OCI-LY1 (cell line): ENCODE results near the gene RNASEH2C.
"Not testable (repeated sequence)": the region's sequence is repeated elsewhere in the genome, so short reads cannot be mapped to it uniquely, and the experiment has no call there.

ENCODE experiments used
- H2AFZ ChIP-seq: fragments of 200-600 bp; sonication (generic), shearing (Covaris generic); 2 replicates; pipeline ENCODE4 v1.6.0; 2014; ENCODE audit warnings: antibody characterized with exemption, mild to moderate bottlenecking, low read length
- H3F3A ChIP-seq: fragments of 200-600 bp; sonication (generic), shearing (Covaris generic); 2 replicates; pipeline ENCODE4 v1.6.0; 2014; ENCODE audit warnings: mild to moderate bottlenecking, antibody characterized with exemption, low read length, moderate library complexity; ENCODE audit not compliant: insufficient read depth
- H3K27ac ChIP-seq: fragments of 200-600 bp; sonication (generic); 2 replicates; pipeline ENCODE4 v1.5.1; 2014; ENCODE audit warnings: low read length, mixed run types, mild to moderate bottlenecking, low read depth; ENCODE audit not compliant: poor library complexity, severe bottlenecking
- H3K27me3 ChIP-seq: fragments of 200-600 bp; sonication (generic); 2 replicates; pipeline ENCODE4 v1.6.0; 2014; ENCODE audit warnings: antibody characterized with exemption, mild to moderate bottlenecking, low read length, moderate library complexity; ENCODE audit not compliant: insufficient read depth
- H3K36me3 ChIP-seq: fragments of 200-600 bp; sonication (generic); 2 replicates; pipeline ENCODE4 v1.6.1; 2014; ENCODE audit warnings: mild to moderate bottlenecking, antibody characterized with exemption, low read length, moderate library complexity, mixed read lengths; ENCODE audit not compliant: insufficient read depth
- H3K4me1 ChIP-seq: fragments of 200-600 bp; sonication (generic); 2 replicates; pipeline ENCODE4 v1.5.1; 2014; ENCODE audit warnings: mild to moderate bottlenecking, low read length, moderate library complexity; ENCODE audit not compliant: insufficient read depth, severe bottlenecking
- H3K4me2 ChIP-seq: fragments of 200-600 bp; sonication (generic), shearing (Covaris generic); 2 replicates; pipeline ENCODE4 v1.6.1; 2014; ENCODE audit warnings: low read length
- H3K4me3 ChIP-seq: fragments of 200-600 bp; sonication (generic); 2 replicates; pipeline ENCODE4 v1.5.1; 2014; ENCODE audit warnings: low read length, low read depth, mild to moderate bottlenecking, mixed read lengths; ENCODE audit not compliant: poor library complexity, severe bottlenecking
- H3K79me2 ChIP-seq: fragments of 200-600 bp; shearing (Covaris generic); 2 replicates; pipeline ENCODE4 v1.6.1; 2016; ENCODE audit warnings: mixed run types, low read length, mixed read lengths; ENCODE audit not compliant: insufficient read depth
- H3K9ac ChIP-seq: fragments of 200-600 bp; sonication (generic), shearing (Covaris generic); 2 replicates; pipeline ENCODE4 v1.6.1; 2014; ENCODE audit warnings: mild to moderate bottlenecking, low read length, mixed read lengths
- H3K9me2 ChIP-seq: fragments of 200-600 bp; sonication (generic), shearing (Covaris generic); 2 replicates; pipeline ENCODE4 v1.6.1; 2014; ENCODE audit warnings: low read depth, mild to moderate bottlenecking, low read length, mixed read lengths
- H3K9me3 ChIP-seq: fragments of 200-600 bp; shearing (Covaris generic); 2 replicates; pipeline ENCODE4 v1.6.1; 2014; ENCODE audit warnings: low read length, mixed read lengths
- H4K20me1 ChIP-seq: fragments of 200-600 bp; sonication (generic), shearing (Covaris generic); 2 replicates; pipeline ENCODE4 v1.6.0; 2016; ENCODE audit warnings: mild to moderate bottlenecking, low read length; ENCODE audit not compliant: insufficient read depth
- EZH2 ChIP-seq: fragments of 200-600 bp; sonication (generic), shearing (Covaris generic); IDR thresholded peaks from 2 replicates; pipeline ENCODE4 v1.8.0; 2017; ENCODE audit warnings: borderline replicate concordance, mixed run types, mild to moderate bottlenecking, antibody characterized with exemption, low read length, moderate library complexity, mixed read lengths
- TF ChIP-seq, protein P1 (sequence below): fragments of 200-600 bp; sonication (generic), shearing (Covaris generic); IDR thresholded peaks from 2 replicates; pipeline ENCODE4 v1.5.1; 2017; ENCODE audit warnings: mild to moderate bottlenecking, antibody characterized with exemption, low read length, moderate library complexity, mixed read lengths

Gene RNASEH2C

DNA sequence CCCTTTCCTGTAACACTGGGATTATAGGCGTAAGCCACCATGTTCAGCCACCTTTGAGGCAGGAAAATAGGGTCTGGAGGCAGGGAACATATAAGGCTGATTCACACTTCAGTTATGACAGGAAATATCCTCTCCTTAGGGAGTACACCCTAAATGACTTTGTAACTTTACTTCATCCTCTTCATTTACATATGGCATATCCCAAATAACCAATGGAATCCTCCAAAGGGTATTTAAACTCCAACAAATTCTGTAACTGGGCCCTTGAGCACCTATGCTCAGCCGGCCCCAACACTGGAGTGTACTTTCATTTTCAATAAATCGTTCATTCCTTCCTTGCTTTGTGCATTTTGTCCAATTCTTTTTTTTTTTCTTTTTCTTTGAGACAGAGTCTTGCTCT is 10.2 kb downstream of the RNASEH2C start:
- no peak overlapping the region for H3K4me3 ChIP-seq
- H3K79me2 ChIP-seq, result no peaks in the 10 kb centered on the region
- H3K4me1 ChIP-seq, result peaks cover 26% of the 10 kb centered on the region
- no peak overlapping the region for H3K9ac ChIP-seq
- TF ChIP-seq, protein P1, sequence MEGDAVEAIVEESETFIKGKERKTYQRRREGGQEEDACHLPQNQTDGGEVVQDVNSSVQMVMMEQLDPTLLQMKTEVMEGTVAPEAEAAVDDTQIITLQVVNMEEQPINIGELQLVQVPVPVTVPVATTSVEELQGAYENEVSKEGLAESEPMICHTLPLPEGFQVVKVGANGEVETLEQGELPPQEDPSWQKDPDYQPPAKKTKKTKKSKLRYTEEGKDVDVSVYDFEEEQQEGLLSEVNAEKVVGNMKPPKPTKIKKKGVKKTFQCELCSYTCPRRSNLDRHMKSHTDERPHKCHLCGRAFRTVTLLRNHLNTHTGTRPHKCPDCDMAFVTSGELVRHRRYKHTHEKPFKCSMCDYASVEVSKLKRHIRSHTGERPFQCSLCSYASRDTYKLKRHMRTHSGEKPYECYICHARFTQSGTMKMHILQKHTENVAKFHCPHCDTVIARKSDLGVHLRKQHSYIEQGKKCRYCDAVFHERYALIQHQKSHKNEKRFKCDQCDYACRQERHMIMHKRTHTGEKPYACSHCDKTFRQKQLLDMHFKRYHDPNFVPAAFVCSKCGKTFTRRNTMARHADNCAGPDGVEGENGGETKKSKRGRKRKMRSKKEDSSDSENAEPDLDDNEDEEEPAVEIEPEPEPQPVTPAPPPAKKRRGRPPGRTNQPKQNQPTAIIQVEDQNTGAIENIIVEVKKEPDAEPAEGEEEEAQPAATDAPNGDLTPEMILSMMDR, result no peak
- TF ChIP-seq EZH2, result no peak
- no peaks in the 10 kb centered on the region for H3K9me3 ChIP-seq
- H3K9me2 ChIP-seq, result no peaks in the 10 kb centered on the region
- H4K20me1 ChIP-seq, result no peaks in the 10 kb centered on the region
- no peak overlapping the region for H2AFZ ChIP-seq
- H3K4me2 ChIP-seq, result no peak overlapping the region
- H3K27me3 ChIP-seq, result no peaks in the 10 kb centered on the region
- H3K27ac ChIP-seq, result no peak overlapping the region
- peaks cover 23% of the 10 kb centered on the region for H3K36me3 ChIP-seq
- H3F3A ChIP-seq, result no peaks in the 10 kb centered on the region

DNA sequence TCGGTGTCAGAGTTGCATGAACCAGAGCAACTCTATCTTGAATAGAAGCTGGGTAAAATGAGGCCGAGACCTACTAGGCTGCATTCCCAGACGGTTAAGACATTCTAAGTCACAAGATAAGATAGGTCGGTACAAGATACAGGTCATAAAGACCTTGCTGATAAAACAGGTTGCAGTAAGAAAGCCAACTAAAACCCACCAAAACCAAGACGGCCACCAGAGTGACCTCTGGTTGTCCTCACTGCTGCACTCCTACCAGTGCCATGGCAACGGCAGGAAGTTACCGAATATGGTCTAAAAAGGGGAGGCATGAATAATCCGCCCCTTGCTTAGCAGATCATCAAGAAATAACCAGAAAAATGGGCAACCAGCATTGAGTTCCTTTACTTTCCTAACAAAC is 10.9 kb downstream of the RNASEH2C start:
- no peaks in the 10 kb centered on the region for H4K20me1 ChIP-seq
- no peak overlapping the region for H3K4me2 ChIP-seq
- no peaks in the 10 kb centered on the region for H3K79me2 ChIP-seq
- H3K9me2 ChIP-seq, result no peaks in the 10 kb centered on the region
- TF ChIP-seq, protein P1, result no peak
- no peak for TF ChIP-seq EZH2
- no peaks in the 10 kb centered on the region for H3K9me3 ChIP-seq
- no peak overlapping the region for H3K27ac ChIP-seq
- no peaks in the 10 kb centered on the region for H3F3A ChIP-seq
- no peaks in the 10 kb centered on the region for H3K27me3 ChIP-seq
- H2AFZ ChIP-seq, result no peak overlapping the region
- H3K4me3 ChIP-seq, result no peak overlapping the region
- peaks cover 17% of the 10 kb centered on the region for H3K36me3 ChIP-seq
- H3K9ac ChIP-seq, result no peak overlapping the region
- H3K4me1 ChIP-seq, result peaks cover 26% of the 10 kb centered on the region

GRCh38 chr11:65708451-65708850 is 12.1 kb downstream of the RNASEH2C start:
- Histone ChIP-seq H3K4me1 (peaks cover 26% of the 10 kb centered on the region), H3K27ac (no peak overlapping the region)

DNA sequence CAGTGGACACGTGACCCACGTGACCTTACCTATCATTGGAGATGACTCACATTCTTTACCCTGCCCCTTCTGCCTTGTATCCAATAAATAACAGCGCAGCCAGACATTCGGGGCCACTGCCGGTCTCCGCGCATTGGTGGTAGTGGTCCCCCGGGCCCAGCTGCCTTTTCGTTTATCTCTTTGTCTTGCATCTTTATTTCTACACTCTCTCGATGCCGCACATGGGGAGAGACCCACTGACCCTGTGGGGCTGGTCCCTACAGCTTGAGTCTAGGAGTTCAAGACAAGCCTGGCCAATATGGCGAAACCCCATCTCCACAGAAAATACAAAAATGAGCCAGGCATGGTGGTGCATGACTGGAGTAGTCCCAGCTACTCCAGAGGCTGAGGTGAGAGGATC is 13.6 kb downstream of the RNASEH2C start:
- H3K4me2 ChIP-seq, H3K27ac ChIP-seq, H3K27me3 ChIP-seq, H3K36me3 ChIP-seq, H3K9me3 ChIP-seq, H3K4me3 ChIP-seq, H3K79me2 ChIP-seq, H3K9me2 ChIP-seq, H3F3A ChIP-seq, H4K20me1 ChIP-seq, H3K9ac ChIP-seq, H2AFZ ChIP-seq: not testable (repeated sequence)
- H3K4me1 ChIP-seq, result peaks cover 17% of the 10 kb centered on the region

More at GRCh38 chr11:65708451-65708850, 12.1 kb downstream of the RNASEH2C start:
- Histone ChIP-seq H3K79me2 (no peaks in the 10 kb centered on the region), H3K9me2 (no peaks in the 10 kb centered on the region), H3K36me3 (peaks cover 5% of the 10 kb centered on the region; the same call in 1 of the 2 replicates), H3K9ac (no peak overlapping the region), H3K27me3 (no peaks in the 10 kb centered on the region), H3K4me3 (no peak overlapping the region), H3K4me2 (no peak overlapping the region), H3K9me3 (no peaks in the 10 kb centered on the region), H3F3A (no peaks in the 10 kb centered on the region), H4K20me1 (no peaks in the 10 kb centered on the region), H2AFZ (no peak overlapping the region)
- TF ChIP-seq, protein P1, result no peak
- no peak for TF ChIP-seq EZH2
